SHP77 treated with DMSO at 0.1 percent for 48 hours (cell line): ENCODE data around the gene HTR3B.

ENCODE experiments used
- DNase-seq: peaks from one replicate; lab custom pipeline; 2025; lab: John Stamatoyannopoulos, UW

HTR3B gene

DNA sequence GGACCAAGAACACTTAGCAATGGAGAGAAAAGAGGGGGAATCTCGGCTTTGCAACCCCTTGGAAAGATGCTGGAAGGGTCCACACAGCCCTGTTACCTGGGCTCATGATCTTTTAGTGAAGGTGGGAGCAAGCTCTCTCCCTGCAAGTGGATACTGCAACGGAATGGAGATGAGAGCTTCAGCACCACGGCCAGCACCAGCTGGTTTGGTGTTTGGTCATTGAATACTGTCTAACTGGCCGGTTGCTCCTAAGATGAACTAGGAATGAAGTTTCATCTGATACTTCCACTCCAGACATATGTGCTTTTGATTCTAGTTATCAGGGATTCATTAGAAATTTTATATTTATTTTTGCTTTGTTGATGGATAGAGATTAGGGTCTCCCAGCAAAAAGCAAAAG lies 86.6 kb downstream of the HTR3B start:
- DNase-seq: no peak

GRCh38 chr11:113991718-113992458 lies 87.3 kb downstream of the HTR3B start:
- peak; percentile 47 for DNase-seq

- DNase-seq: no peak
These were observed 88.0 kb downstream of the HTR3B start for GRCh38 chr11:113992459-113993110.

DNA sequence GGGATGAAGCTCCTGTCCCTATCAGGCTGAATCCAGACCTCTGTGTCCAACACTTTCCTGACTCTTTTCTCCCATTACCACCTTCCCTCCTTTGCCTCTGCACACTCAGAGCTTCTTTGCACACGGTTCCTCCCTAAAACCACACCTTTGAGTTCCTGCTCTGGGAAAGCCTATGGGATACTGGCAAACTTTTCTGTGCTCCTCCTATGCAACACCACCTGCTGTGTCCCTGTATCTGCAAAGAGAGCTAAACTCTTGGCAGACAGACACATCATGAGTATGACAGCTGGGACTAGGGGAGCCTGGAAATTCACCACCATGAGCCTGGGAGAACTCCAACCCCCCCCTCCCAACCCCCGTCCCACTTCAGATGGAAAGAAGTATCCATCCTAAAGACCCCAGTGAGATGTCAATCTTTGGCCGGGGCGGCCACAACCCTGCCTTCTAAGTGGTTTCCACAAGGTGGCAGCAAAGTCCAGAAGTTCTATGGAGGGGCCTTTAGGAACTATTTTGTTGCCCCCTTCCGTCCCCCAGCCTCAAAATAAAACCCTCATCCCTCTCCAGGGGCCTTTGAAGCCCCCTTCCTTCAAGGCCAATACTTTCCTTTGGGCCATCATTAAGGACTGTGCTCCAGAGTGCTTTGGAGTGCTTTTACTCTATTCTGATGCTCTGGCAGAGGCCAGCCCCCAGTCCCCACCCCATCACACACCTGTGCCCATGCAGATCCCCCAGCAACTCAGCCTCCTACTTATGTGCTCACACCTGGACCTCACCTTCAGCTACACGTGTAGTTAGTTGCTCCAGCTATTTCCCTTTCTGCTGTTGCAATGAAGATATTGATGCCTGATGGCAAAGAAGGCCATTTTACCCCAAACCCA lies 89.7 kb downstream of the HTR3B start:
- no peak for DNase-seq
